ENCODE data around the gene ZMYND19.
"Not testable (repeated sequence)": the region's sequence is repeated elsewhere in the genome, so short reads cannot be mapped to it uniquely, and the experiment has no call there.

Gene ZMYND19

DNA sequence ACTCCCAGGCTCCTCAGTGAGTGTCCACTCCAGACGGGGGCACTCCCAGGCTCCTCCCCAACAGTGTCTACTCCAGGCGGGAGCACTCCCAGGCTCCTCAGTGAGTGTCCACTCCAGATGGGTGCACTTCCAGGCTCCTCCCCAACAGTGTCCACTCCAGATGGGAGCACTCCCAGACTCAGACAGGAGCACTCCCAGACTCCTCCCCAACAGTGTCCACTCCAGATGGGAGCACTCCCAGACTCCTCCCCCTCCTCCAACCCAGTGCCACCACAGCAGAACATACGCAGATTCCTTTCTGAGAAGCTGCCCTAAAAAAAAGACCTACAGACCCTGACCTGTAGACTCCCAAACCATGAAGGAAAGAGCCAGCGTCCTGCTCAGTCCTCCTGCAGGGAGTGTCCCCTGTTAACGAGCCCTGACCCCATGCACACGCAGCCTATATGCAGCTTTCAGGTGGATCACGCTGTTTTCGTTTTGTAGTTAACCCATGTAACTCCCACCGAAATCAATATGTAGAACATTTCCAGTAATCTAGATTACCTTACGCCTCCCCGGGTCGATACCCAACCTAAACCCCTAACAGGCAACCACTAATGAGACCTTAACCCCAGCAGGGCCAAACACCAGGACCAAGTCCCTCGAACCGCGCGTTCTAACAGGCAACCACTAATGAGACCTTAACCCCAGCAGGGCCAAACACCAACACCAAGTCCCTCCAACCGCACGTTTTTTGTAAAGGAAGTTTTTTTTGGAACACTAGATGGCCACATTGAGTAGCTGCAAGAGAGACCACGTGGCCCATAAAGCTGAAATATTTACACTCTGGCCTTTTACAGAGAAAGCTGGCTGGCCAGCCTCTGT, 55.8 kb downstream of the ZMYND19 start:
- H2AFZ ChIP-seq (ENCODE audit: low read length), result peak overlapping the region; percentile 91
- no peaks in the 10 kb centered on the region for H3K36me3 ChIP-seq (replicated peaks; ENCODE audit: insufficient read depth, low read length)
- H3K79me2 ChIP-seq (ENCODE audit: low read length), result no peaks in the 10 kb centered on the region
- H3K9me3 ChIP-seq (replicated peaks; ENCODE audit: insufficient read depth, low read length), result no peaks in the 10 kb centered on the region
- no peaks in the 10 kb centered on the region for H4K20me1 ChIP-seq (ENCODE audit: insufficient read depth, low read length)
- H3K27ac ChIP-seq (ENCODE audit: low read length), result no peak overlapping the region; the same call in 1 of the 2 replicates
- H3K9me2 ChIP-seq (replicated peaks; ENCODE audit: insufficient read depth, low read length), result no peaks in the 10 kb centered on the region
- H3F3A ChIP-seq (ENCODE audit: insufficient read depth, low read length), result no peaks in the 10 kb centered on the region
- peak; percentile 81 for DNase-seq
- H3K4me1 ChIP-seq (ENCODE audit: low read length), result peaks cover 9% of the 10 kb centered on the region; the same call in 1 of the 2 replicates
- peak overlapping the region; percentile 17; the same call in 1 of the 2 replicates for H3K9ac ChIP-seq (ENCODE audit: low read length)
- TF ChIP-seq EZH2phosphoT487 (IDR thresholded peaks at IDR 0.05; ENCODE audit: low read length) (no peak), EZH2 (optimal IDR thresholded peaks at IDR 0.05; ENCODE audit: low read depth, low read length) (no peak)
- TF ChIP-seq, protein P1, sequence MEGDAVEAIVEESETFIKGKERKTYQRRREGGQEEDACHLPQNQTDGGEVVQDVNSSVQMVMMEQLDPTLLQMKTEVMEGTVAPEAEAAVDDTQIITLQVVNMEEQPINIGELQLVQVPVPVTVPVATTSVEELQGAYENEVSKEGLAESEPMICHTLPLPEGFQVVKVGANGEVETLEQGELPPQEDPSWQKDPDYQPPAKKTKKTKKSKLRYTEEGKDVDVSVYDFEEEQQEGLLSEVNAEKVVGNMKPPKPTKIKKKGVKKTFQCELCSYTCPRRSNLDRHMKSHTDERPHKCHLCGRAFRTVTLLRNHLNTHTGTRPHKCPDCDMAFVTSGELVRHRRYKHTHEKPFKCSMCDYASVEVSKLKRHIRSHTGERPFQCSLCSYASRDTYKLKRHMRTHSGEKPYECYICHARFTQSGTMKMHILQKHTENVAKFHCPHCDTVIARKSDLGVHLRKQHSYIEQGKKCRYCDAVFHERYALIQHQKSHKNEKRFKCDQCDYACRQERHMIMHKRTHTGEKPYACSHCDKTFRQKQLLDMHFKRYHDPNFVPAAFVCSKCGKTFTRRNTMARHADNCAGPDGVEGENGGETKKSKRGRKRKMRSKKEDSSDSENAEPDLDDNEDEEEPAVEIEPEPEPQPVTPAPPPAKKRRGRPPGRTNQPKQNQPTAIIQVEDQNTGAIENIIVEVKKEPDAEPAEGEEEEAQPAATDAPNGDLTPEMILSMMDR (IDR thresholded peaks at IDR 0.05; ENCODE audit: low read length), result peak; percentile 78
- H3K4me3 ChIP-seq (ENCODE audit: low read length), result peak overlapping the region; percentile 45; the same call in 1 of the 2 replicates
- no peaks in the 10 kb centered on the region for H3K27me3 ChIP-seq (replicated peaks; ENCODE audit: insufficient read depth, low read length)
- H3K4me2 ChIP-seq (ENCODE audit: low read depth, low read length), result peak overlapping the region; percentile 77

DNA sequence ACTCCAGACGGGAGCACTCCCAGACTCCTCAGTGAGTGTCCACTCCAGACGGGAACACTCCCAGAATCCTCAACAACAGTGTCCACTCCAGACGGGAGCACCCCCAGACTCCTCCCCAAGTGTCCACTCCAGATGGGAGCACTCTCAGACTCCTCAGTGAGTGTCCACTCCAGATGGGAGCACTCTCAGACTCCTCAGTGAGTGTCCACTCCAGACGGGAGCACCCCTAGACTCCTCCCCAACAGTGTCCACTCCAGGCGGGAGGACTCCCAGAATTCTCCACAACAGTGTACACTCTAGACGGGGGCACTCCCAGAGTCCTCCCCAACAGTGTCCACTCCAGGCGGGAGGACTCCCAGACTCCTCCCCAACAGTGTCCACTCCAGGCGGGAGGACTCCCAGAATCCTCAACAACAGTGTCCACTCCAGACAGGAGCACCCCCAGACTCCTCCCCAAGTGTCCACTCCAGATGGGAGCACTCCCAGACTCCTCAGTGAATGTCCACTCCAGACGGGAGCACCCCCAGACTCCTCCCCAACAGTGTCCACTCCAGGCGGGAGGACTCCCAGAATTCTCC, 57.3 kb downstream of the ZMYND19 start:
- not testable (repeated sequence) for H3K4me1 ChIP-seq (ENCODE audit: low read length); H3K27ac ChIP-seq (ENCODE audit: low read length); H3K27me3 ChIP-seq (replicated peaks; ENCODE audit: insufficient read depth, low read length); H2AFZ ChIP-seq (ENCODE audit: low read length); H3K9me2 ChIP-seq (replicated peaks; ENCODE audit: insufficient read depth, low read length); H4K20me1 ChIP-seq (ENCODE audit: insufficient read depth, low read length); H3K4me2 ChIP-seq (ENCODE audit: low read depth, low read length); H3F3A ChIP-seq (ENCODE audit: insufficient read depth, low read length); H3K79me2 ChIP-seq (ENCODE audit: low read length); H3K4me3 ChIP-seq (ENCODE audit: low read length); DNase-seq; H3K9ac ChIP-seq (ENCODE audit: low read length); H3K36me3 ChIP-seq (replicated peaks; ENCODE audit: insufficient read depth, low read length); H3K9me3 ChIP-seq (replicated peaks; ENCODE audit: insufficient read depth, low read length)

All from MM.1S (cell line).